Panc1 (cell line): ENCODE results near the gene JPH3. TPM values are rescaled to one million over a fixed set of nuclear protein-coding genes. Genes with fewer than 3 reads are reported as not detected.

ENCODE experiments used
- ATAC-seq: fragments of 200-7000 bp; cut with Tn5 transposase; 2 replicates; pipeline ENCODE4 v1.9.1; 2020; ENCODE audit warnings: mild to moderate bottlenecking, moderate library complexity
- BruUV-seq: library from RNA; stranded (reverse); fragments of 400-500 nt; replicated peaks from 2 replicates; lab custom pipeline; 2021; lab: Mats Ljungman, UMichigan
- CTCF ChIA-PET: fragments of 300-600 bp; sonication (Branson Sonifier 250); formaldehyde crosslinking; loops from one replicate; lab custom pipeline; 2022; ENCODE audit warnings: antibody characterized with exemption; lab: Charles Lee
- POLR2A ChIA-PET: fragments of 300-600 bp; sonication (Branson Sonifier 250); formaldehyde crosslinking; loops from one replicate; lab custom pipeline; 2022; ENCODE audit warnings: antibody characterized with exemption; lab: Charles Lee
- DNase-seq: peaks from one replicate; pipeline ENCODE4 v3.0.0-alpha.2; 2010; ENCODE audit warnings: low read depth, low spot score
- H3K27ac ChIP-seq: 2 replicates; pipeline ENCODE4 v1.5.1; 2011; ENCODE audit warnings: mild to moderate bottlenecking, low read length, inconsistent platforms
- H3K27me3 ChIP-seq: fragments of 200-500 bp; sonication (Bioruptor generic); 2 replicates; pipeline ENCODE4 v1.6.0; 2014; ENCODE audit warnings: low read length, inconsistent platforms; ENCODE audit not compliant: control insufficient read depth, insufficient read depth
- H3K36me3 ChIP-seq: fragments of 200-500 bp; sonication (Bioruptor generic); 2 replicates; pipeline ENCODE4 v1.5.1; 2014; ENCODE audit warnings: inconsistent platforms, mild to moderate bottlenecking, low read length, moderate library complexity; ENCODE audit not compliant: control insufficient read depth, insufficient read depth
- H3K4me1 ChIP-seq: 2 replicates; pipeline ENCODE4 v1.5.1; 2011; ENCODE audit warnings: inconsistent platforms, mild to moderate bottlenecking, low read length, moderate library complexity; ENCODE audit not compliant: control insufficient read depth, insufficient read depth
- H3K4me3 ChIP-seq, 2 experiments: 2 replicates each; pipeline ENCODE4 v1.5.1; 2011 to 2012; ENCODE audit warnings: low read depth in 2 of 2, low read length in 2 of 2, mild to moderate bottlenecking in 2 of 2, inconsistent platforms in 1 of 2, moderate library complexity in 1 of 2
- H3K9me3 ChIP-seq: fragments of 200-500 bp; sonication (Bioruptor generic); 2 replicates; pipeline ENCODE4 v1.5.1; 2014; ENCODE audit warnings: low read depth, mild to moderate bottlenecking, inconsistent platforms, low read length, moderate library complexity; ENCODE audit not compliant: control insufficient read depth, insufficient read depth
- CTCF ChIP-seq: fragments of 450-650 bp; IDR thresholded peaks from 2 replicates; pipeline ENCODE4 v1.5.1; 2017; ENCODE audit warnings: mild to moderate bottlenecking
- POLR2AphosphoS5 ChIP-seq: IDR thresholded peaks from 2 replicates; pipeline ENCODE4 v1.6.1; 2012; ENCODE audit warnings: mild to moderate bottlenecking, low read depth, low read length, moderate library complexity
- REST ChIP-seq, 2 experiments: IDR thresholded peaks; 2 replicates each; pipeline ENCODE4 v1.6.1; 2011 to 2012; ENCODE audit warnings: low read depth in 2 of 2, control low read depth in 1 of 2, low read length in 1 of 2, mild to moderate bottlenecking in 1 of 2, moderate library complexity in 1 of 2; ENCODE audit not compliant: insufficient read depth in 1 of 2
- SIN3A ChIP-seq: IDR thresholded peaks from 2 replicates; pipeline ENCODE4 v1.6.1; 2012; ENCODE audit warnings: low read depth, mild to moderate bottlenecking, low read length, moderate library complexity, borderline replicate concordance; ENCODE audit not compliant: insufficient read depth
- TCF7L2 ChIP-seq: IDR thresholded peaks from 2 replicates; pipeline ENCODE4 v1.6.1; 2011; ENCODE audit warnings: mild to moderate bottlenecking, low read depth, low read length, inconsistent platforms
- in situ Hi-C: cut with HindIII; loops from 2 replicates; pipeline ENCODE4 v1.10.0; 2016; ENCODE audit warnings: low sequenced_read_pairs, low pct_unique_long_range_greater_than_20kb
- intact Hi-C: fragments of 100-400 bp; cut with micrococcal nuclease; formaldehyde crosslinking; loops from one replicate; pipeline ENCODE4 v1.10.0; 2022; ENCODE audit not compliant: unreplicated experiment
- total RNA-seq: library from RNA; stranded (reverse); gene quantifications from one replicate; pipeline ENCODE4 v1.2.1, GENCODE V29; 2021; ENCODE audit not compliant: unreplicated experiment

Gene JPH3
- total RNA-seq, 1 experiment from 2014 or later, result 1.2 TPM

GRCh38 chr16:87637357-87637756 is 35.0 kb downstream of the JPH3 start:
- intact Hi-C loops, result no loop called here
- H3K27ac ChIP-seq, result no peak overlapping the region
- ChIA-PET POLR2A (no interaction called here), CTCF (interaction anchor here (0.9 to 2.7 kb wide), 2 partner anchors 37 to 49 kb away, joined by 4 to 30 read pairs; no protein-coding TSS in a partner anchor)
- BruUV-seq, result no TSS peak
- TF ChIP-seq CTCF, result no peak
- no peak for TF ChIP-seq REST (IDR thresholded peaks at IDR 0.05; ENCODE audit: insufficient read depth in 1 of 2, low read depth in 2 of 2, low read length in 1 of 2)
- no peak for TF ChIP-seq SIN3A
- TF ChIP-seq POLR2AphosphoS5, result no peak
- TF ChIP-seq TCF7L2, result no peak
- H3K4me1 ChIP-seq, result peaks cover 4% of the 10 kb centered on the region
- in situ Hi-C loops, result no loop called here
- H3K36me3 ChIP-seq, result no peaks in the 10 kb centered on the region
- ATAC-seq, result no peak
- no peaks in the 10 kb centered on the region for H3K27me3 ChIP-seq
- H3K4me3 ChIP-seq, result no peak overlapping the region
- no peak for DNase-seq
- H3K9me3 ChIP-seq, result no peaks in the 10 kb centered on the region

GRCh38 chr16:87638736-87639135 is 36.4 kb downstream of the JPH3 start:
- ChIA-PET POLR2A (no interaction called here), CTCF (no interaction called here)
- H3K27ac ChIP-seq, result no peak overlapping the region
- TF ChIP-seq REST (IDR thresholded peaks at IDR 0.05; ENCODE audit: insufficient read depth in 1 of 2, low read depth in 2 of 2, low read length in 1 of 2) (no peak), TCF7L2 (no peak), CTCF (no peak), POLR2AphosphoS5 (no peak), SIN3A (no peak)
- in situ Hi-C loops, result no loop called here
- no TSS peak for BruUV-seq
- no peak overlapping the region for H3K4me3 ChIP-seq
- H3K27me3 ChIP-seq, result no peaks in the 10 kb centered on the region
- intact Hi-C loops, result no loop called here
- ATAC-seq, result no peak
- DNase-seq, result no peak
- no peaks in the 10 kb centered on the region for H3K9me3 ChIP-seq
- no peaks in the 10 kb centered on the region for H3K36me3 ChIP-seq
- peaks cover 4% of the 10 kb centered on the region for H3K4me1 ChIP-seq
